ENCODE data around the gene PKD2.

Gene PKD2

DNA sequence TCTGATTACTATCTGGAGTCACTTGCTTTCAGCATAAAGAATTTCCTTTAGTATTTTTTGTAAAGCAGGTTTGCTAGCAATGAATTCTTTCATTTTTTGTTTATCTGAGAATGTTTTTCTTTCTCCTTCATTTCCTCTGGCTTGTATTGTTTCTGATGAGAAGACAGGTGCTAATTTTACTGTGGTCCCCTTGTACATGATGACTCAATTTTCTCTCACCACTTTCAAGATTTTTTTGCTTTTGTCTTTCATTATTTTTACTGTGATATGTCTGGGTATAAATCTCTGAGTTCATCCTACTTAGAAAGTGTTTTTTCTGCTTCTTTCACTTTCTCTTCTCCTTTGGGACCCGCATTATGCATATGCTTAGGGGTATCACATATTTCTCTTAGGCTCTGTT is 62.6 kb downstream of the PKD2 start:
- H3K27ac ChIP-seq, result no peak overlapping the region
- TF ChIP-seq, protein P1, sequence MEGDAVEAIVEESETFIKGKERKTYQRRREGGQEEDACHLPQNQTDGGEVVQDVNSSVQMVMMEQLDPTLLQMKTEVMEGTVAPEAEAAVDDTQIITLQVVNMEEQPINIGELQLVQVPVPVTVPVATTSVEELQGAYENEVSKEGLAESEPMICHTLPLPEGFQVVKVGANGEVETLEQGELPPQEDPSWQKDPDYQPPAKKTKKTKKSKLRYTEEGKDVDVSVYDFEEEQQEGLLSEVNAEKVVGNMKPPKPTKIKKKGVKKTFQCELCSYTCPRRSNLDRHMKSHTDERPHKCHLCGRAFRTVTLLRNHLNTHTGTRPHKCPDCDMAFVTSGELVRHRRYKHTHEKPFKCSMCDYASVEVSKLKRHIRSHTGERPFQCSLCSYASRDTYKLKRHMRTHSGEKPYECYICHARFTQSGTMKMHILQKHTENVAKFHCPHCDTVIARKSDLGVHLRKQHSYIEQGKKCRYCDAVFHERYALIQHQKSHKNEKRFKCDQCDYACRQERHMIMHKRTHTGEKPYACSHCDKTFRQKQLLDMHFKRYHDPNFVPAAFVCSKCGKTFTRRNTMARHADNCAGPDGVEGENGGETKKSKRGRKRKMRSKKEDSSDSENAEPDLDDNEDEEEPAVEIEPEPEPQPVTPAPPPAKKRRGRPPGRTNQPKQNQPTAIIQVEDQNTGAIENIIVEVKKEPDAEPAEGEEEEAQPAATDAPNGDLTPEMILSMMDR (conservative IDR thresholded peaks at IDR 0.05), result no peak

DNA sequence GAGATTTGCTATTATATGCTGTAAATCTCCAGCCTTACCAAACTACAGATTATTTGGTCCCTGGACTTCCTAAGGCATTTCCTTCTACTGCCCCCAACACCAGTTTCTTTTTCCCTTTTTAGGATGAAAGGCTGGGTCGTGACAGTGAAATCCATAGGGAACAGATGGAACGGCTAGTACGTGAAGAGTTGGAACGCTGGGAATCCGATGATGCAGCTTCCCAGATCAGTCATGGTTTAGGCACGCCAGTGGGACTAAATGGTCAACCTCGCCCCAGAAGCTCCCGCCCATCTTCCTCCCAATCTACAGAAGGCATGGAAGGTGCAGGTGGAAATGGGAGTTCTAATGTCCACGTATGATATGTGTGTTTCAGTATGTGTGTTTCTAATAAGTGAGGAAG is 67.9 kb downstream of the PKD2 start:
- TF ChIP-seq, protein P1 (conservative IDR thresholded peaks at IDR 0.05), result no peak
- H3K27ac ChIP-seq, result no peak overlapping the region

DNA sequence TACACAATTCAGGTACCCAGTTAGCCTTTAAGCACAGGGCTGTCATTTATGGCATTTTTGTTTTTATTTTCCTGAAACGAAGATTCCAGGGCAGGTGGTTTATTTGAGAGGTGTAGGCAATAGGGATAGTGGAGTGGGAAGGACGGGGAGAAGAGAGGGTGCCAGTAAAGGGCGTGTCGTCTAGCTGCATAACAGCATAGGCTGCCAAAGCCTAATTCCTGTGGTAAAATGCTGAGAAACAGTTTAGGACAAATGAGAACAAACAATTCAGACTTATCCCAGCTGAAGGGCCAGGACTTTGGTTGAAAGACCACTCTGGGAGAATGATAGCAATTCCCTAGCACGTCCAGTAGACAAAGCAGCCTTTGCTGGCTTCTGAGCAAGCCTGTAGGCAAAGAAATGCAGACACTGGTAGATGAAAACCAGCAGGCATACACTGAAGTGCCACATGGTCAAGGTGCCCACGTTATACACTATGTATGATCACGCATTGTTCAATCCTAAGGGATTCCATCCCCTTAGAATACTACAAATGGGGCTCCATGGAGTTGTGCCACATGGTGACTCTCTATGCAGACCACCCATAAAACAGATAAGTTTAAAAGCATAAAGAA is 70.6 kb downstream of the PKD2 start:
- H3K27ac ChIP-seq, result no peak overlapping the region
- TF ChIP-seq, protein P1 (conservative IDR thresholded peaks at IDR 0.05), result no peak

DNA sequence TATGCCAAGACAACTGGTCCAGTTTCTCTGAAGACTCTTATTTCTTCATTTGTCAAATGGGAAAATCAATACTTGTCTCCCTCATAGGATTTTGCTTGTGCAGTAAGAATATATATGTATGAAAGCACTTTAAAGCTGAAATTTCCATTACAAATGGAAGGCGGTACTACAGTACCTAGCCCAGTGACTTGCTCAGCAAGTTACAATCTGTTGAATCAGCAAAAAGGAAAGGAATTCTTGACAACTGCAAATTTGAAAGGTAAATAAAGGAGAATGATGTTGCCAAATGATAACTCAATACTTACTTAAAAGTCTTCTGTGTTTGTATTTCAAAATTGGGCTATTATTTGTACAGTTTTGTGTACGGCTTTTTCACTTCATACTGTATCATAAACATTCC is 71.1 kb downstream of the PKD2 start:
- H3K27ac ChIP-seq, result no peak overlapping the region
- TF ChIP-seq, protein P1 (conservative IDR thresholded peaks at IDR 0.05), result no peak

DNA sequence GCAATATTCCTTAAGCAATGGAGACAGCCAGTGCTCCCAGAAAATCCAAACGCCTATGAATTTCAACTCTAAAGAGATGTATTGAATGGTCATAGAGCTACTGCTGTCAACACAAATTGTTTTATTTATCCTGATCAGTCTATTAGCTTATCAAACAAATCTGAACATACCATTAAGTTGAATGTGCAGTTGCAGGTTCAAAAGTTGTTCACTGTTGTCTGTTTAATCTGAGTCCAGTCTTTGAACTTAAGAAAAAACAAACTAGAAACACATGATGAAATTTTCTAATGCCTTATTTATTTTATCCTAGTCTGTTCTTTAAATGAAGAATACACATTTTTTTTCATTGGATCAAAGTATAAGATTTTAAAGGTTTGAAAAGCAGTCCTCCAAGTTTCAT is 73.2 kb downstream of the PKD2 start:
- no peak overlapping the region for H3K27ac ChIP-seq
- TF ChIP-seq, protein P1 (conservative IDR thresholded peaks at IDR 0.05), result no peak

DNA sequence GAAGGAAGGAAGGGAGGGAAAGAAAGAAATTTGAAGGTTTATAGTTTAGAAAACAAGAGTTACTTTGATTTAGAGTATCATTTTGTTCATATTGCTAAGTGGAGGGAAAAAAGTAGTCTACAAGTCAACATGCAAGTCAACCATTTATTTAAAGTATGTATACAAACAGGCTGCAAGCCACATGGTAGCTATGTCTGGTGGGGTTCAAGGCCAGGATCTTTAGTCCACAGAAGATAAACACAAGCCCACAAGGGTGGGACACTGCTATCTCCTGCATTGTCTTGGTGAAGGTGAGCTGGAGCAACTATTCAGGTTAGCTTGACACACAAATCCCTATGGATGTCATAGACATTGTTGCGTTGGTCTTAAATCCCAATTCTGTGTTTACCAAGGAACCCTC is 79.6 kb downstream of the PKD2 start:
- no peak overlapping the region for H3K27ac ChIP-seq
- TF ChIP-seq, protein P1 (conservative IDR thresholded peaks at IDR 0.05), result no peak

DNA sequence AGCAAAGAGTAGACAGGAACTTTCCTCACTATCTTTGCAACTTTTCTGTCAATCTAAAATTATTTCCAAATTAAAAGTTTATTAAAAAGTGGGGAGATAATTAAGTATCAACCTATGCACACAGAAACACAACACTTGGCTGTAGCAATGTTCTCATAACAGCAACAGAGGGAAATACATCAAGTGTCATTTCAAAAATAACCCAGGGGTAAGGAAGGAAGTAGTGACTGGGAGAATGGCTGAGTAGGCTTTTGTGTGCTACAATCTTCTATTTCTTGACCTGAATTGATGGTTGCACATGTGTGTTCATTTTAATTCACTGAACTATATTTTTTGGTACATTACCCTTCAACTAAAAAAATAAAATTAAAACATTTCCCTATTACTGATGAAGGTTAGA is 83.5 kb downstream of the PKD2 start:
- no peak overlapping the region for H3K27ac ChIP-seq
- TF ChIP-seq, protein P1 (conservative IDR thresholded peaks at IDR 0.05), result no peak
